HG03060 (cell line): ENCODE measurements around the gene DYTN.

ENCODE experiments used
- ATAC-seq: cut with Tn5 transposase; IDR thresholded peaks from one replicate; pipeline ENCODE4 v1.9.1; 2021; ENCODE audit warnings: low read depth, moderate number of reproducible peaks; ENCODE audit not compliant: unreplicated experiment

DYTN gene

GRCh38 chr2:206615417-206616089 lies 102.6 kb downstream of the DYTN start:
- ATAC-seq = no peak

GRCh38 chr2:206614811-206615210 lies 103.4 kb downstream of the DYTN start:
- ATAC-seq = no peak

- no peak for ATAC-seq
Measured at GRCh38 chr2:206611736-206612135, 106.5 kb downstream of the DYTN start.

GRCh38 chr2:206611191-206611590 lies 107.0 kb downstream of the DYTN start:
- no peak for ATAC-seq

GRCh38 chr2:206610451-206610850 lies 107.7 kb downstream of the DYTN start:
- ATAC-seq = no peak

GRCh38 chr2:206603243-206603642 lies 115.0 kb downstream of the DYTN start:
- ATAC-seq = no peak
